ENCODE measurements around the gene UTP14A. TPM values are rescaled to one million over a fixed set of nuclear protein-coding genes. Genes with fewer than 3 reads are reported as not detected.
A peak's percentile ranks its signal among the peaks of the same experiment; 100 is the strongest.

The UTP14A gene
- total RNA-seq, 1 donor from 2014 or later = 9.7 TPM

GRCh38 chrX:129945131-129945530 lies 39.2 kb downstream of the UTP14A start:
- no peak for DNase-seq (ENCODE audit: low read depth)
- TF ChIP-seq CTCF (conservative IDR thresholded peaks at IDR 0.05; ENCODE audit: low read depth, low read length) = no peak
- H3K4me3 ChIP-seq (ENCODE audit: low read depth, low read length) = no peak overlapping the region

- H3K4me3 ChIP-seq (ENCODE audit: low read depth, low read length) = no peak overlapping the region
- no peak for DNase-seq (ENCODE audit: low read depth)
- TF ChIP-seq CTCF (conservative IDR thresholded peaks at IDR 0.05; ENCODE audit: low read depth, low read length) = no peak
Observed at GRCh38 chrX:129953334-129953648, 47.3 kb downstream of the UTP14A start.

GRCh38 chrX:129953881-129954280 lies 47.9 kb downstream of the UTP14A start:
- DNase-seq (ENCODE audit: low read depth) = no peak
- no peak overlapping the region for H3K4me3 ChIP-seq (ENCODE audit: low read depth, low read length)
- TF ChIP-seq CTCF (conservative IDR thresholded peaks at IDR 0.05; ENCODE audit: low read depth, low read length) = no peak

- no peak overlapping the region for H3K4me3 ChIP-seq (ENCODE audit: low read depth, low read length)
- TF ChIP-seq CTCF (conservative IDR thresholded peaks at IDR 0.05; ENCODE audit: low read depth, low read length) = no peak
- DNase-seq (ENCODE audit: low read depth) = no peak
Observed at GRCh38 chrX:129954804-129955203, 48.8 kb downstream of the UTP14A start.

- DNase-seq (ENCODE audit: low read depth) = no peak
- no peak overlapping the region for H3K4me3 ChIP-seq (ENCODE audit: low read depth, low read length)
Observed at GRCh38 chrX:129955682-129956081, 49.7 kb downstream of the UTP14A start.

GRCh38 chrX:129956145-129956544 lies 50.2 kb downstream of the UTP14A start:
- H3K4me3 ChIP-seq (ENCODE audit: low read depth, low read length) = no peak overlapping the region
- DNase-seq (ENCODE audit: low read depth) = no peak
- no peak for TF ChIP-seq CTCF (conservative IDR thresholded peaks at IDR 0.05; ENCODE audit: low read depth, low read length)

More at GRCh38 chrX:129955682-129956081, 49.7 kb downstream of the UTP14A start:
- no peak for TF ChIP-seq CTCF (conservative IDR thresholded peaks at IDR 0.05; ENCODE audit: low read depth, low read length)

- DNase-seq (ENCODE audit: low read depth) = no peak
- no peak for TF ChIP-seq CTCF (conservative IDR thresholded peaks at IDR 0.05; ENCODE audit: low read depth, low read length)
- peak overlapping the region; percentile 49 for H3K4me3 ChIP-seq (ENCODE audit: low read depth, low read length)
Observed at GRCh38 chrX:129956765-129957164, 50.8 kb downstream of the UTP14A start.
